ENCODE results near the gene ADAMTSL5. TPM values are rescaled to one million over a fixed set of nuclear protein-coding genes. Genes with fewer than 3 reads are reported as not detected.

ADAMTSL5 gene
- total and polyA plus RNA-seq, 4 donors, result 0.09 to 1.8 (median 1.1) TPM

DNA sequence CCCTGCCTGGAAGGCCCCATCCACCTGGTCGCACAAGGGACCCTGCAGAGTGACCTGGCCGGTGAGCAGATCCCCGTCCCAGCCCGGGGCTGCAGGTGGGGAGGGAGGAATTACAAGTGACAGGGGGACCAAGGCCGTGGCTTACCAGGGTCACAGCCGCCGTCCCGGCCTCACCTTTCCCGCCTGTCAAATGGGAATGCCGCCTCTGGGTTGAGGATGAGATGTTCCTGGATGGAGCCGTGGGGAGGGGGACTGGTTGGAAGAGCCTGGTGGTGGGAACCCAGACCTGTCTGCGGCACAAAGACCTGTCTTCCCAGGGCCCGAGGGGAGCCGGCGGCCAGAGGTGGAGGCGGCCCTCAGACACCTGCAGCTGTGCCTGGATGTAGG is 16.6 kb upstream of the ADAMTSL5 start (continued):
- TF ChIP-seq, protein P1, sequence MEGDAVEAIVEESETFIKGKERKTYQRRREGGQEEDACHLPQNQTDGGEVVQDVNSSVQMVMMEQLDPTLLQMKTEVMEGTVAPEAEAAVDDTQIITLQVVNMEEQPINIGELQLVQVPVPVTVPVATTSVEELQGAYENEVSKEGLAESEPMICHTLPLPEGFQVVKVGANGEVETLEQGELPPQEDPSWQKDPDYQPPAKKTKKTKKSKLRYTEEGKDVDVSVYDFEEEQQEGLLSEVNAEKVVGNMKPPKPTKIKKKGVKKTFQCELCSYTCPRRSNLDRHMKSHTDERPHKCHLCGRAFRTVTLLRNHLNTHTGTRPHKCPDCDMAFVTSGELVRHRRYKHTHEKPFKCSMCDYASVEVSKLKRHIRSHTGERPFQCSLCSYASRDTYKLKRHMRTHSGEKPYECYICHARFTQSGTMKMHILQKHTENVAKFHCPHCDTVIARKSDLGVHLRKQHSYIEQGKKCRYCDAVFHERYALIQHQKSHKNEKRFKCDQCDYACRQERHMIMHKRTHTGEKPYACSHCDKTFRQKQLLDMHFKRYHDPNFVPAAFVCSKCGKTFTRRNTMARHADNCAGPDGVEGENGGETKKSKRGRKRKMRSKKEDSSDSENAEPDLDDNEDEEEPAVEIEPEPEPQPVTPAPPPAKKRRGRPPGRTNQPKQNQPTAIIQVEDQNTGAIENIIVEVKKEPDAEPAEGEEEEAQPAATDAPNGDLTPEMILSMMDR (IDR thresholded peaks at IDR 0.05; ENCODE audit: low read depth, low read length, missing input control), result no peak

DNA sequence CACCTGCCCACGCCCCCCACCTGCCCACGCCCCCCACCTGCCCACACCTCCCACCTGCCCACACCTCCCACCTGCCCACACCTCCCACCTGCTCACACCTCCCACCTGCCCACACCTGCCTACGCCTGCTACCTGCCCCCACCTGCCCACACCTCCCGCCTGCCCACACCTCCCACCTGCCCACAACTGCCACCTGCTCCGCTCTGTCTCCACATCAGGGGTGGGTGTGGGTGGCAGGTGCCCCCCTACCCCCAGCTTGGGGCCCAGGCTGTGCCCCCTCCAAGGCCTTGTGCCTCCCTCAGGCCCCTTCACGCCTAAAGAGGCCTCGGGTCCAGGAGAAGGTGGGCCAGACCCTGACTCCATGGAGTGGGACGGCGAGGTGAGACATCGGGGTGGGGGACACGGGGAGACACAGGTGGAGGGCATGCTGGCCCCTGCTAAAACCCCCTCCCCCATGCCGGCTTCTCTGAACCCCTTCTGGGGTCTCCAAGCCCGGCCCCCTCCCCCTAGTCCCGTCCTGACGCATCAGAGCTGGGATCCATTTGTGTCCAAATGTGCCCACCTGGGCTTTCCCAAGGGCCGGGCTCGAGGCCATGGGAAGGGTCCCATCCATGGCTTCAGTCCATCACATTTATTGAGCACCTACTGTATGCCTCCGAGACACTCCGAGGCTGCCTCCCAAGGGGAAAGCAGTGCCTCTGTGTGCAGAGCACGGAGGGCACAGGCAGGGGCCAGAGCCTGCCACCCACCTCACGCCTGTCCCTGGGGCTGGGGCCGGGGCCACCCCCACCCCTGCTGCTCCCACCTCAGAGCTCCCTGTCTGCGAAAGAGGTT is 16.0 kb upstream of the ADAMTSL5 start:
- Histone ChIP-seq H3K4me1 (ENCODE audit: control insufficient read depth in 4 of 4, insufficient read depth in 4 of 4, low read length in 3 of 4) (peaks cover 0 to 5% (median 2%) of the 10 kb centered on the region in 4 donors), H3K4me3 (ENCODE audit: low read depth in 1 of 3, low read length in 3 of 3) (no peak overlapping the region), H3K9me3 (ENCODE audit: control insufficient read depth in 4 of 4, low read length in 3 of 4) (no peaks in the 10 kb centered on the region), H3K27me3 (ENCODE audit: control insufficient read depth in 4 of 4, insufficient read depth in 4 of 4, low read length in 3 of 4) (peaks cover 0 to 20% (median 5%) of the 10 kb centered on the region in 4 donors), H3K27ac (ENCODE audit: low read depth in 1 of 2, low read length in 2 of 2) (no peak overlapping the region), H3K9ac (ENCODE audit: low read depth in 1 of 2, low read length in 2 of 2) (no peak overlapping the region), H3K36me3 (ENCODE audit: control insufficient read depth in 4 of 4, insufficient read depth in 3 of 4, low read depth in 1 of 4, low read length in 3 of 4) (no peaks in the 10 kb centered on the region)
- DNase-seq (ENCODE audit: low spot score), result no peak
- TF ChIP-seq RXRA (IDR thresholded peaks at IDR 0.05), result no peak
- TF ChIP-seq FOXA1 (IDR thresholded peaks at IDR 0.05), result no peak
- no peak for TF ChIP-seq HNF4A (conservative IDR thresholded peaks at IDR 0.05)
- no peak for TF ChIP-seq TAF1 (conservative IDR thresholded peaks at IDR 0.05)
- TF ChIP-seq, protein P2, sequence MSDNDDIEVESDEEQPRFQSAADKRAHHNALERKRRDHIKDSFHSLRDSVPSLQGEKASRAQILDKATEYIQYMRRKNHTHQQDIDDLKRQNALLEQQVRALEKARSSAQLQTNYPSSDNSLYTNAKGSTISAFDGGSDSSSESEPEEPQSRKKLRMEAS (IDR thresholded peaks at IDR 0.05), result no peak
- no peak for TF ChIP-seq NR2F2 (IDR thresholded peaks at IDR 0.05)
- TF ChIP-seq HNF4G (IDR thresholded peaks at IDR 0.05), result no peak
- no peak for TF ChIP-seq JUND (IDR thresholded peaks at IDR 0.05)
- TF ChIP-seq, protein P1 (IDR thresholded peaks at IDR 0.05; ENCODE audit: low read depth, low read length, missing input control), result no peak
- no peak for TF ChIP-seq EGR1 (IDR thresholded peaks at IDR 0.05; ENCODE audit: low read depth in 2 of 2)
- TF ChIP-seq, protein P3, sequence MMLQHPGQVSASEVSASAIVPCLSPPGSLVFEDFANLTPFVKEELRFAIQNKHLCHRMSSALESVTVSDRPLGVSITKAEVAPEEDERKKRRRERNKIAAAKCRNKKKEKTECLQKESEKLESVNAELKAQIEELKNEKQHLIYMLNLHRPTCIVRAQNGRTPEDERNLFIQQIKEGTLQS (IDR thresholded peaks at IDR 0.05), result no peak
- TF ChIP-seq, protein P4, sequence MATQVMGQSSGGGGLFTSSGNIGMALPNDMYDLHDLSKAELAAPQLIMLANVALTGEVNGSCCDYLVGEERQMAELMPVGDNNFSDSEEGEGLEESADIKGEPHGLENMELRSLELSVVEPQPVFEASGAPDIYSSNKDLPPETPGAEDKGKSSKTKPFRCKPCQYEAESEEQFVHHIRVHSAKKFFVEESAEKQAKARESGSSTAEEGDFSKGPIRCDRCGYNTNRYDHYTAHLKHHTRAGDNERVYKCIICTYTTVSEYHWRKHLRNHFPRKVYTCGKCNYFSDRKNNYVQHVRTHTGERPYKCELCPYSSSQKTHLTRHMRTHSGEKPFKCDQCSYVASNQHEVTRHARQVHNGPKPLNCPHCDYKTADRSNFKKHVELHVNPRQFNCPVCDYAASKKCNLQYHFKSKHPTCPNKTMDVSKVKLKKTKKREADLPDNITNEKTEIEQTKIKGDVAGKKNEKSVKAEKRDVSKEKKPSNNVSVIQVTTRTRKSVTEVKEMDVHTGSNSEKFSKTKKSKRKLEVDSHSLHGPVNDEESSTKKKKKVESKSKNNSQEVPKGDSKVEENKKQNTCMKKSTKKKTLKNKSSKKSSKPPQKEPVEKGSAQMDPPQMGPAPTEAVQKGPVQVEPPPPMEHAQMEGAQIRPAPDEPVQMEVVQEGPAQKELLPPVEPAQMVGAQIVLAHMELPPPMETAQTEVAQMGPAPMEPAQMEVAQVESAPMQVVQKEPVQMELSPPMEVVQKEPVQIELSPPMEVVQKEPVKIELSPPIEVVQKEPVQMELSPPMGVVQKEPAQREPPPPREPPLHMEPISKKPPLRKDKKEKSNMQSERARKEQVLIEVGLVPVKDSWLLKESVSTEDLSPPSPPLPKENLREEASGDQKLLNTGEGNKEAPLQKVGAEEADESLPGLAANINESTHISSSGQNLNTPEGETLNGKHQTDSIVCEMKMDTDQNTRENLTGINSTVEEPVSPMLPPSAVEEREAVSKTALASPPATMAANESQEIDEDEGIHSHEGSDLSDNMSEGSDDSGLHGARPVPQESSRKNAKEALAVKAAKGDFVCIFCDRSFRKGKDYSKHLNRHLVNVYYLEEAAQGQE (IDR thresholded peaks at IDR 0.05), result no peak
- TF ChIP-seq RAD21 (IDR thresholded peaks at IDR 0.05), result no peak
- TF ChIP-seq SP1 (IDR thresholded peaks at IDR 0.05), result no peak
- no peak for TF ChIP-seq GABPA (IDR thresholded peaks at IDR 0.05 in 1 of 2, conservative IDR thresholded peaks at IDR 0.05 in 1 of 2)
- TF ChIP-seq, protein P5, sequence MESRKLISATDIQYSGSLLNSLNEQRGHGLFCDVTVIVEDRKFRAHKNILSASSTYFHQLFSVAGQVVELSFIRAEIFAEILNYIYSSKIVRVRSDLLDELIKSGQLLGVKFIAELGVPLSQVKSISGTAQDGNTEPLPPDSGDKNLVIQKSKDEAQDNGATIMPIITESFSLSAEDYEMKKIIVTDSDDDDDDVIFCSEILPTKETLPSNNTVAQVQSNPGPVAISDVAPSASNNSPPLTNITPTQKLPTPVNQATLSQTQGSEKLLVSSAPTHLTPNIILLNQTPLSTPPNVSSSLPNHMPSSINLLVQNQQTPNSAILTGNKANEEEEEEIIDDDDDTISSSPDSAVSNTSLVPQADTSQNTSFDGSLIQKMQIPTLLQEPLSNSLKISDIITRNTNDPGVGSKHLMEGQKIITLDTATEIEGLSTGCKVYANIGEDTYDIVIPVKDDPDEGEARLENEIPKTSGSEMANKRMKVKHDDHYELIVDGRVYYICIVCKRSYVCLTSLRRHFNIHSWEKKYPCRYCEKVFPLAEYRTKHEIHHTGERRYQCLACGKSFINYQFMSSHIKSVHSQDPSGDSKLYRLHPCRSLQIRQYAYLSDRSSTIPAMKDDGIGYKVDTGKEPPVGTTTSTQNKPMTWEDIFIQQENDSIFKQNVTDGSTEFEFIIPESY (IDR thresholded peaks at IDR 0.05), result no peak
- WGBS, result 78% methylated on average over 23 of the region's 23 CpGs

All from liver (tissue), 9 donors.